Mucosa of descending colon (tissue), 3 donors: ENCODE data around the gene MXRA5. TPM values are rescaled to one million over a fixed set of nuclear protein-coding genes. Genes with fewer than 3 reads are reported as not detected.
"Not testable (repeated sequence)": the region's sequence is repeated elsewhere in the genome, so short reads cannot be mapped to it uniquely, and the experiment has no call there.

Experiments used
- ATAC-seq: fragments of 200-7000 bp; cut with Tn5 transposase; one replicate; pipeline ENCODE4 v1.9.1; 2020; ENCODE audit warnings: mild to moderate bottlenecking, moderate library complexity
- DNase-seq, 3 donors: peaks; one replicate each; pipeline ENCODE4 v3.0.0-alpha.2; 2020
- H3K36me3 ChIP-seq: fragments of 200-600 bp; one replicate; pipeline ENCODE4 v1.8.0; 2021; ENCODE audit warnings: low read depth, mild to moderate bottlenecking
- H3K4me1 ChIP-seq: fragments of 200-600 bp; one replicate; pipeline ENCODE4 v1.8.0; 2021; ENCODE audit warnings: low read depth, mild to moderate bottlenecking
- H3K4me3 ChIP-seq: fragments of 200-600 bp; one replicate; pipeline ENCODE4 v1.8.0; 2021; ENCODE audit warnings: mild to moderate bottlenecking
- H3K9me3 ChIP-seq: fragments of 200-600 bp; one replicate; pipeline ENCODE4 v1.8.0; 2021; ENCODE audit warnings: mild to moderate bottlenecking
- CTCF ChIP-seq: fragments of 200-600 bp; IDR thresholded peaks from one replicate; pipeline ENCODE4 v1.8.0; 2022; ENCODE audit warnings: antibody characterized with exemption, mild to moderate bottlenecking
- intact Hi-C, 2 donors: fragments of 100-400 bp; cut with DNase I in 1 of 2; cut with micrococcal nuclease in 1 of 2; formaldehyde crosslinking; loops; one replicate each; pipeline versions ENCODE4 v1.11.0 to v1.11.1; 2022; cut with DNase I, micrococcal nuclease
- total RNA-seq, 3 donors: library from RNA; stranded (reverse); fragmentation: NEBNext Ultra II Directional in 2 of 3; extraction: Animal tissue kit (Norgen Biotek cat#: 25700) in 2 of 3; gene quantifications; one replicate each; pipeline versions ENCODE4 v1.2.1 to v1.2.4, GENCODE V29; 2021 to 2023
- donor health status: DM: no; HTN: no; CAD: no; lungs with moderate emphysema.
- donor health status: DM: no; HTN: no; CAD: no.
- donor health status: DM: no; HTN: yes; CAD: no.

The MXRA5 gene
- total RNA-seq, 3 donors from 2014 or later: 3.3 to 6.1 (median 4.7) TPM

- no peak for ATAC-seq
- Histone ChIP-seq H3K4me3 (no peak overlapping the region), H3K36me3 (no peaks in the 10 kb centered on the region), H3K9me3 (no peaks in the 10 kb centered on the region), H3K4me1 (no peaks in the 10 kb centered on the region)
- no peak for DNase-seq
- no peak for TF ChIP-seq CTCF
- intact Hi-C loops: no loop called here
Measured at GRCh38 chrX:3380603-3381002, 34.2 kb upstream of the MXRA5 start.

- H3K36me3 ChIP-seq: no peaks in the 10 kb centered on the region
- H3K9me3 ChIP-seq: no peaks in the 10 kb centered on the region
- H3K4me1 ChIP-seq: no peaks in the 10 kb centered on the region
- no peak for DNase-seq
- H3K4me3 ChIP-seq: no peak overlapping the region
- no peak for TF ChIP-seq CTCF
- intact Hi-C loops: no loop called here
- ATAC-seq: no peak
Measured at GRCh38 chrX:3379111-3379510, 32.7 kb upstream of the MXRA5 start.

- no peaks in the 10 kb centered on the region for H3K4me1 ChIP-seq
- TF ChIP-seq CTCF: no peak
- intact Hi-C loops: no loop called here
- DNase-seq (no peak), ATAC-seq (no peak)
- no peak overlapping the region for H3K4me3 ChIP-seq
- no peaks in the 10 kb centered on the region for H3K36me3 ChIP-seq
- no peaks in the 10 kb centered on the region for H3K9me3 ChIP-seq
Measured at GRCh38 chrX:3378156-3378555, 31.7 kb upstream of the MXRA5 start.

- no peak for DNase-seq
- Histone ChIP-seq H3K4me3 (no peak overlapping the region), H3K9me3 (no peaks in the 10 kb centered on the region), H3K4me1 (no peaks in the 10 kb centered on the region), H3K36me3 (no peaks in the 10 kb centered on the region)
- no peak for ATAC-seq
- intact Hi-C loops: no loop called here
- TF ChIP-seq CTCF: no peak
Measured at GRCh38 chrX:3377560-3377959, 31.1 kb upstream of the MXRA5 start.

GRCh38 chrX:3375878-3376508 lies 29.5 kb upstream of the MXRA5 start:
- H3K4me3 ChIP-seq, intact Hi-C loops, DNase-seq, H3K9me3 ChIP-seq, H3K4me1 ChIP-seq, ATAC-seq, H3K36me3 ChIP-seq: not testable (repeated sequence)

GRCh38 chrX:3374108-3374800 lies 27.8 kb upstream of the MXRA5 start:
- H3K4me1 ChIP-seq: no peaks in the 10 kb centered on the region
- H3K36me3 ChIP-seq: no peaks in the 10 kb centered on the region
- no peaks in the 10 kb centered on the region for H3K9me3 ChIP-seq
- no peak for TF ChIP-seq CTCF
- intact Hi-C loops: no loop called here
- ATAC-seq: no peak
- DNase-seq: no peak
- no peak overlapping the region for H3K4me3 ChIP-seq
